Left lung (tissue), 10 donors: ENCODE results near the gene PARD6B. TPM values are rescaled to one million over a fixed set of nuclear protein-coding genes. Genes with fewer than 3 reads are reported as not detected.

Experiments
- ATAC-seq: fragments of 200-7000 bp; cut with Tn5 transposase; one replicate; pipeline ENCODE4 v1.9.1; 2020; ENCODE audit warnings: moderate library complexity
- DNase-seq, 4 donors: peaks; one replicate each; pipeline ENCODE4 v3.0.0-alpha.2; 2013 to 2020
- H3K27ac ChIP-seq, 2 donors: fragments of 200-600 bp; sonication (generic) in 1 of 2; one replicate each; pipeline versions ENCODE4 v1.5.0 to v1.8.0; 2020 to 2021
- H3K27me3 ChIP-seq, 2 donors: fragments of 200-600 bp; sonication (generic) in 1 of 2; one replicate each; pipeline versions ENCODE4 v1.5.0 to v1.8.0; 2020 to 2021
- H3K36me3 ChIP-seq, 2 donors: fragments of 200-600 bp; sonication (generic) in 1 of 2; one replicate each; pipeline versions ENCODE4 v1.5.0 to v1.8.0; 2020 to 2021
- H3K4me1 ChIP-seq, 2 donors: fragments of 200-600 bp; one replicate each; pipeline ENCODE4 v1.8.0; 2021
- H3K4me3 ChIP-seq, 2 donors: fragments of 200-600 bp; sonication (generic) in 1 of 2; one replicate each; pipeline versions ENCODE4 v1.5.0 to v1.8.0; 2020 to 2021; ENCODE audit warnings: mild to moderate bottlenecking in 1 of 2
- H3K9me3 ChIP-seq, 2 donors: fragments of 200-600 bp; sonication (generic) in 1 of 2; one replicate each; pipeline versions ENCODE4 v1.5.0 to v1.8.0; 2020 to 2021
- intact Hi-C, 2 donors: fragments of 100-400 bp; cut with DNase I; formaldehyde crosslinking; loops; one replicate each; pipeline versions ENCODE4 v1.11.2 to v1.14.2; 2022
- polyA plus RNA-seq, 6 donors: library from polyadenylated mRNA; unstranded; fragments of 120-200 nt; gene quantifications; one replicate each; pipeline ENCODE4 v1.2.1, GENCODE V29; 2013; ENCODE audit not compliant: insufficient read length in 6 of 6
- total RNA-seq, 2 donors: library from RNA; stranded (reverse); fragmentation: NEBNext Ultra II Directional; extraction: Animal tissue kit (Norgen Biotek cat#: 25700); gene quantifications; one replicate each; pipeline ENCODE4 v1.2.1, GENCODE V29; 2021
- TF ChIP-seq, protein P1 (sequence below), 2 donors: fragments of 200-600 bp; sonication (generic) in 1 of 2; IDR thresholded peaks; one replicate each; pipeline versions ENCODE4 v1.5.0 to v1.8.0; 2021; ENCODE audit warnings: antibody characterized with exemption in 2 of 2
- donor health status: DM: no; HTN: yes; CAD: no.
- donor health status: DM: no; HTN: no; CAD: no.

PARD6B gene
- total and polyA plus RNA-seq, 8 donors: 5.1 to 37.3 (median 7.5) TPM

DNA sequence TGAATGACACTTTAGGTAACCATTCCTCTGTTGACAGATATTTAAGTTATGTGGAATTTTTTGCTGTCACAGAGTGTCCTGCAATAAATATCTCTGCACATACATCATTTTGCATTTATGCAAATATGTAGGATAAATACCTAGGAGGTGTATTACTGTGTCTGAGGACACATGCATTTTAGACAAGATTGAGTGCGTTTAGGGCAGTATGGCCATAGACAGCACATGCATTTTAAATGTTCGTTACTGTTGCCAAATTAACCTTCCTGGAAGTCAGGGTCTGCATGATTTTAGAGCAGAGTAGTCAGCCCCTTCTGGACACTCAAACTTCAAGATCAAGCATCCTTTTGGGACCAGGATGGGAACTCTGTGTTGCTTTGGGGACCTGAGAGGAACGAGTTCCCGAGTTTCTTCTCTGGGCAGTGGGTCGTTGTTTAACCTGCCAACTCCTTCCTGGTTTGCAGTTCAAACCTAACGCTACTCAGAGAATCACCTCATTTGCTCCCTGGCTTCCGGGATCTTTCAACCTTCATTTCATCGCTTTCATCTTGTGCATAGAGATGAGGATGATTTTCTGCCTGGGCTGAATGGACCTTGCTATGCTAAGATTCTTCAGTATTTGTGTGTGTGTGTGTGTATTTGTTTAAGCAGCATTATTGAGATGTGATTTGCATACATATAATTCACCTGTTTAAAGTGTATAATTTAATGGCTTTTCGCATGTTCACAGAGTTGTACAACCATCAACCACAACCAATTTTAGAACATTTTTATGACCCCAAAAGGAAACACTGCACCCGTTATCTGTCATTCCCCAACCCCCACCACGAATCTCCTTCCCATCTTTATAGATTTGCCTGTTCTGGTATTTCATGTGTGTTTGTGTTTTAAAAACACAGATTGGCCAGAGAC lies 73.3 kb downstream of the PARD6B start:
- Histone ChIP-seq H3K4me3 (no peak overlapping the region), H3K27ac (no peak overlapping the region), H3K4me1 (no peaks in the 10 kb centered on the region), H3K9me3 (no peaks in the 10 kb centered on the region), H3K27me3 (no peaks in the 10 kb centered on the region), H3K36me3 (no peaks in the 10 kb centered on the region)
- TF ChIP-seq, protein P1, sequence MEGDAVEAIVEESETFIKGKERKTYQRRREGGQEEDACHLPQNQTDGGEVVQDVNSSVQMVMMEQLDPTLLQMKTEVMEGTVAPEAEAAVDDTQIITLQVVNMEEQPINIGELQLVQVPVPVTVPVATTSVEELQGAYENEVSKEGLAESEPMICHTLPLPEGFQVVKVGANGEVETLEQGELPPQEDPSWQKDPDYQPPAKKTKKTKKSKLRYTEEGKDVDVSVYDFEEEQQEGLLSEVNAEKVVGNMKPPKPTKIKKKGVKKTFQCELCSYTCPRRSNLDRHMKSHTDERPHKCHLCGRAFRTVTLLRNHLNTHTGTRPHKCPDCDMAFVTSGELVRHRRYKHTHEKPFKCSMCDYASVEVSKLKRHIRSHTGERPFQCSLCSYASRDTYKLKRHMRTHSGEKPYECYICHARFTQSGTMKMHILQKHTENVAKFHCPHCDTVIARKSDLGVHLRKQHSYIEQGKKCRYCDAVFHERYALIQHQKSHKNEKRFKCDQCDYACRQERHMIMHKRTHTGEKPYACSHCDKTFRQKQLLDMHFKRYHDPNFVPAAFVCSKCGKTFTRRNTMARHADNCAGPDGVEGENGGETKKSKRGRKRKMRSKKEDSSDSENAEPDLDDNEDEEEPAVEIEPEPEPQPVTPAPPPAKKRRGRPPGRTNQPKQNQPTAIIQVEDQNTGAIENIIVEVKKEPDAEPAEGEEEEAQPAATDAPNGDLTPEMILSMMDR (IDR thresholded peaks at IDR 0.05): no peak
- no peak for ATAC-seq
- intact Hi-C loops: no loop called here
- no peak for DNase-seq

DNA sequence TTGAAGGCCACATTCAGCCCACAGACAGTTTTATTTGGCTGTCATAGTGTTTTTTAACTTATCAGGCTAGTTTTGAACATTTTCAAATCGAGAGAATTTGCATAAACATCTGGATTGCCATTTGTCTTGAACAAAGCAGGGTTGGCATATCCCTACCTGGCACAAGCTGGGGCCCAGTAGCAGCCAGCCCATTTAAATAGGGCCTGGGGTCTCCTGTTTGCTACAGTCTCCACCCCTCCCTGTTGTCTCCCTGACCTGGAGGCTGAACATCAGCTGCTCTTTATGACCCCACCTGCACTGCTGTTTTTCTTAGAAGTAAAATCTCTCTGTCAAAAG lies 73.9 kb downstream of the PARD6B start:
- Histone ChIP-seq H3K27me3 (no peaks in the 10 kb centered on the region), H3K36me3 (no peaks in the 10 kb centered on the region), H3K27ac (no peak overlapping the region), H3K9me3 (no peaks in the 10 kb centered on the region), H3K4me3 (no peak overlapping the region), H3K4me1 (no peaks in the 10 kb centered on the region)
- intact Hi-C loops: no loop called here
- no peak for ATAC-seq
- TF ChIP-seq, protein P1 (IDR thresholded peaks at IDR 0.05): no peak
- DNase-seq: no peak

DNA sequence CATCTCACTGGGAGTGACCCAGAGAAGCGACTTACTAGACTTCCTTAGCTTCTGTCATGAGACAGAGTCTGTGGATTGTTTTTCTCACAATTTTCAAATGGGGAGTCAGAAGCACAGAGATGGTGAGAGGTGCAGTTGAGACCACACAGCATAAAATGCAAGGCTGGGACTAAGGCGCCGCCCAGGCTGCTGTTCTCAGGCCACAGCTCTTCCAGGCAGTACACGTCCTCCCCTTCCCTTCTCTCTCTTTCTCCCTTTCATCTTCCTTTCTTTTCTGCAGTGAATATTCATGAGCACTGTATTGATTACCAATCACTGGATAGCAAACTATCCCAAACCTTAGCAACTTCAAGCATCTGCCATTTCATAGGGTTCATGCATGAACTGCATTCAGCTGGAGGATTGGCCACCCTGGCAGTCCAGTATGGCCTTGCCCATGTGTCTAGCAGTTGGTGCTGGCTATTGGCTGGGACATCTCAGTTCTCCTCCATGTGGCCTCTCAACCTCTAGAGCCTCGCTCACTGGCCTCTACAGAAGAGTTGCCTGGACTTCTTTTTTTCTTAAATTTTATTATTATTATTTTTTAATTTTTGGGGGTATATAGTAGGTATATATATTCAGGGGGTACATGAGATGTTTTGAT lies 74.9 kb downstream of the PARD6B start:
- Histone ChIP-seq H3K27me3 (no peaks in the 10 kb centered on the region), H3K4me1 (no peaks in the 10 kb centered on the region), H3K9me3 (no peaks in the 10 kb centered on the region), H3K36me3 (no peaks in the 10 kb centered on the region), H3K4me3 (no peak overlapping the region), H3K27ac (no peak overlapping the region)
- intact Hi-C loops: no loop called here
- TF ChIP-seq, protein P1 (IDR thresholded peaks at IDR 0.05): no peak
- no peak for DNase-seq
- ATAC-seq: no peak

Other genes starting within 250 kb of the PARD6B start
- gene PTPN1, start 221.2 kb upstream of the PARD6B start, total RNA-seq: 10 to 100 TPM; 70.7 to 98.6 TPM
- 10 to 100 TPM; 26.3 to 33.6 (median 29.8) TPM for gene PTPN1, start 221.2 kb upstream of the PARD6B start, polyA plus RNA-seq
- 1 to 10 TPM; 2.3 to 7.0 TPM for gene RIPOR3, start 40.0 kb upstream of the PARD6B start, total RNA-seq
- 1 to 10 TPM; 2.0 to 4.0 (median 2.8) TPM for gene RIPOR3, start 40.0 kb upstream of the PARD6B start, polyA plus RNA-seq
- gene BCAS4, start 63.5 kb downstream of the PARD6B start, total RNA-seq: 1 to 10 TPM; 2.9 to 4.6 TPM
- gene BCAS4, start 63.5 kb downstream of the PARD6B start, polyA plus RNA-seq: 1 to 10 TPM; 5.8 to 8.2 (median 7.2) TPM
- 10 to 100 TPM; 51.9 to 58.7 TPM for gene ADNP, start 199.9 kb downstream of the PARD6B start, total RNA-seq
- gene ADNP, start 199.9 kb downstream of the PARD6B start, polyA plus RNA-seq: 100 to 1,000 TPM; 102 to 130 (median 115) TPM
- gene DPM1, start 227.0 kb downstream of the PARD6B start, total RNA-seq: 10 to 100 TPM; 31.9 to 33.0 TPM
- 10 to 100 TPM; 54.1 to 63.3 (median 57.3) TPM for gene DPM1, start 227.0 kb downstream of the PARD6B start, polyA plus RNA-seq
- 1 to 10 TPM; 3.1 to 3.6 TPM for gene MOCS3, start 227.2 kb downstream of the PARD6B start, total RNA-seq
- gene MOCS3, start 227.2 kb downstream of the PARD6B start, polyA plus RNA-seq: 1 to 10 TPM; 3.4 to 4.2 (median 3.8) TPM